HL-60 (cell line): Measurements from ENCODE around the gene FOXRED2.
"Not testable (repeated sequence)": the region's sequence is repeated elsewhere in the genome, so short reads cannot be mapped to it uniquely, and the experiment has no call there.

ENCODE experiments used
- DNase-seq, 2 experiments: peaks; one replicate each; pipeline ENCODE4 v3.0.0-alpha.2; 2010 to 2020; ENCODE audit warnings: low read depth in 1 of 2, low spot score in 1 of 2
- H3K27ac ChIP-seq: fragments of 250-450 bp; sonication (Bioruptor Pico); replicated peaks from 2 replicates; pipeline ENCODE4 v1.5.1; 2020; ENCODE audit warnings: mild to moderate bottlenecking, moderate library complexity
- H3K27me3 ChIP-seq: fragments of 250-450 bp; sonication (Bioruptor Pico); 2 replicates; pipeline ENCODE4 v1.5.1; 2021; ENCODE audit warnings: mild to moderate bottlenecking, moderate library complexity; ENCODE audit not compliant: insufficient read depth, poor library complexity, severe bottlenecking
- H3K4me3 ChIP-seq: replicated peaks from 2 replicates; pipeline ENCODE4 v1.5.1; 2011; ENCODE audit warnings: mild to moderate bottlenecking, control low read depth, low read length; ENCODE audit not compliant: insufficient read depth
- CTCF ChIP-seq: IDR thresholded peaks from one replicate; pipeline ENCODE4 v1.5.1; 2011; ENCODE audit warnings: low read length, control low read depth, inconsistent platforms; ENCODE audit not compliant: insufficient read depth
- GABPA ChIP-seq: IDR thresholded peaks from 2 replicates; pipeline ENCODE4 v1.6.1; 2012; ENCODE audit warnings: low read depth
- POLR2AphosphoS5 ChIP-seq: IDR thresholded peaks from 2 replicates; pipeline ENCODE4 v1.6.1; 2012; ENCODE audit warnings: low read depth
- REST ChIP-seq: IDR thresholded peaks from 2 replicates; pipeline ENCODE4 v1.6.1; 2012; ENCODE audit warnings: low read depth; ENCODE audit not compliant: insufficient replicate concordance
- SPI1 ChIP-seq: IDR thresholded peaks from 2 replicates; pipeline ENCODE4 v1.6.1; 2012; ENCODE audit warnings: low read depth, mild to moderate bottlenecking, borderline replicate concordance

The FOXRED2 gene

GRCh38 chr22:36519906-36520305, 13.1 kb upstream of the FOXRED2 start:
- DNase-seq: not testable (repeated sequence)
- TF ChIP-seq SPI1: peak; percentile 21; the same call in 1 of the 2 replicates

GRCh38 chr22:36514766-36515165, 7.9 kb upstream of the FOXRED2 start:
- TF ChIP-seq GABPA (no peak), POLR2AphosphoS5 (no peak), SPI1 (no peak), REST (no peak), CTCF (no peak)
- no peak for DNase-seq
- Histone ChIP-seq H3K27me3 (no peaks in the 10 kb centered on the region), H3K4me3 (no peak overlapping the region), H3K27ac (no peak overlapping the region)

More at GRCh38 chr22:36519906-36520305, 13.1 kb upstream of the FOXRED2 start:
- H3K27ac ChIP-seq, H3K4me3 ChIP-seq, H3K27me3 ChIP-seq: not testable (repeated sequence)

GRCh38 chr22:36512991-36513390, 6.2 kb upstream of the FOXRED2 start:
- TF ChIP-seq REST (no peak), GABPA (no peak)
- no peak for DNase-seq
- no peak overlapping the region for H3K27ac ChIP-seq
- H3K27me3 ChIP-seq: no peaks in the 10 kb centered on the region
- H3K4me3 ChIP-seq: no peak overlapping the region

- no peak for DNase-seq
- H3K4me3 ChIP-seq: no peak overlapping the region
- H3K27ac ChIP-seq: no peak overlapping the region
- TF ChIP-seq REST (no peak), GABPA (no peak), SPI1 (no peak), POLR2AphosphoS5 (no peak), CTCF (no peak)
- no peaks in the 10 kb centered on the region for H3K27me3 ChIP-seq
Measured at GRCh38 chr22:36512333-36512732, 5.5 kb upstream of the FOXRED2 start.
